SK-N-MC (cell line): ENCODE data around the gene C4A.
"Not testable (repeated sequence)": the region's sequence is repeated elsewhere in the genome, so short reads cannot be mapped to it uniquely, and the experiment has no call there.

Experiments used
- EZH2 ChIP-seq: fragments of 200-600 bp; sonication (generic); IDR thresholded peaks from one replicate; pipeline ENCODE4 v1.6.1; 2017; ENCODE audit warnings: antibody characterized with exemption
- FOXP2 ChIP-seq: optimal IDR thresholded peaks from 2 replicates; pipeline ENCODE3; 2011; ENCODE audit warnings: mild to moderate bottlenecking, moderate library complexity; ENCODE audit not compliant: insufficient read depth; ENCODE audit errors: extremely low read length, control extremely low read depth
- POLR2AphosphoS5 ChIP-seq: IDR thresholded peaks from 2 replicates; pipeline ENCODE4 v1.6.1; 2012; ENCODE audit warnings: mild to moderate bottlenecking, low read depth, low read length, borderline replicate concordance

- TF ChIP-seq EZH2, POLR2AphosphoS5, FOXP2: not testable (repeated sequence)
Observed at GRCh38 chr6:32012941-32013617, 31.2 kb downstream of the C4A start.
